ENCODE data around the gene CD52.
A peak's percentile ranks its signal among the peaks of the same experiment; 100 is the strongest.

CD52 gene

GRCh38 chr1:26354972-26355371, 37.2 kb downstream of the CD52 start:
- DNase-seq (ENCODE audit: low read depth in 2 of 2) = no peak

GRCh38 chr1:26356106-26356505, 38.3 kb downstream of the CD52 start:
- no peak for DNase-seq (ENCODE audit: low read depth in 2 of 2)

- no peak for DNase-seq (ENCODE audit: low read depth in 2 of 2)
Observed at GRCh38 chr1:26357121-26357602, 39.4 kb downstream of the CD52 start.

- peak; percentile 37 to 67 for DNase-seq (ENCODE audit: low read depth in 2 of 2)
Observed at GRCh38 chr1:26358411-26359384, 40.9 kb downstream of the CD52 start.

DNA sequence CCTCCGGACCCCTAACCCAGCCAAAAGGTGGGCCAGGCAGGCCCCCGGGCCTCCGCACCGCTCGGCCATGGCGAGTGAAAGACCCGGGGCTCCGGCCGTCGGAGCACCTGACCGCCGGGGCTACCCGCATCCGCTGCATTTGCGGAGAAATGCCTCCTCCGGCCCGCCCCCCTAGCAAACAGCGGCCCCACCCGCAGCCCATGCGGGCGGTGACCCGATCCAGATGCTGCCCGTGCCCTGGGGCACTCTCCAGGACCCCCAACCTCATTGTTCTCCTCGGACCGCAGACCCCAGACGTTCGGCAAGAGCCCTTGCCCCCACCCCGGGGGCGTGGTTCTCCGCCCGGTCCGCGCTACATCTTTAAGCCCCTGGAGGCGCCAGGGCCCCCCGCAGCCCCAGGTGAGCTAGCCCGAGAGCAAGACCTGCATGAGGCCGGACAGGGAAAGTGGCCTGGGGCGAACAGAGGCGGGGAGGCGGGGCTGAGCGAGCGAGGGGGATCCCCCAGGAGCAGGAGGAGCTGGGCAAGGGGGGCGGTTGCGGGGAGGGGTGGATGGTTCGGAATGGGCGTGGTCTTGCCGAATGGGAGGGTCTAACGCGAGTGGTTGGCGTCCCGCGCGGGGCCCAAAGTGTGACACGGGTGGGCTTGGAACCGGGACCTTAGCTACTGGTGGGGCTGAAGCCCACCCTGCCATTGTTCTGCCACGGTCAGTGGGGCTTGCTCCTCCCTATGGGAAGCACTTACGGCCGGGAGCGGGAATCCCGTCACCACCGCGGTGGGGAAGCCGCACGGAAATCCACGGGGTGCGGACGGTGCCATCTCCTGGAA, 42.4 kb downstream of the CD52 start:
- peak; percentile 33 to 34 for DNase-seq (ENCODE audit: low read depth in 2 of 2)

DNA sequence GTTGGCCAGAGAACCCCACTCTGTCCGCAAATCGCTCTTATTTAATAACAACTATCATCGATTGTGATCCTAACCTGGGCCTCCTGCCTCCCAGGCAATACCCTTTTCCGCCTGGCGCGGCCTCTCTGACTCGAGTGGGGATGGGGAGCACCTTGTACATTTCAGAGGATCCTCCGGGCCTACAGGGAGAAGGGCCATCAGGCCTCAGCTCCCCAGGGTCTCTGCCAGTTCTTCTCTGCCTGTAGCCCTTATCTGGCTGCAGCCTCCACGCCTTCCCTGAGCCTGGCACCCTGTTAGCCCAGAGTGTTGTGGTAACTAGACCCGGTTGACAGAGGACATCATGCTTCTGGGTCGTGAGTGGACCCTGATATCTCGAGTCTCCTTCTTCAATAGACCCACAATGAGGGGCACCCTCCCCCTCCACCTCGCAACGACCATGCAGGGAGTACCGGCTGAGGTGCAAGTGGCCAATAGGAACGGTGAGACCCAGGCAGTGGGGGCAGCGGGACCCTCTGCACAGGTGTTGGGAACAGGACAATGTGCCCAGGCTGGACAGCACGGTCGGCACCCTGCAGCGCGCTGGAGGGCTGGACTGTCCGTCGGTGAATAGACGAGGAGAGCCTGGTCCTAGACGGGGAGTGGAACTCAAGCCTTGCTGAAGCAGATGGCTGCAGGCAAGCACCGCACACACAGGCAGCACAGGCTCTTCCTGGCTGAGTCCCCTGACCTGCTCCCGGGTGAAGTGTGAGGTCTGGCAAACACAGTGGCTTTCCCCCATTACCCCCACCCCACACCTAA, 43.2 kb downstream of the CD52 start:
- DNase-seq (ENCODE audit: low read depth in 2 of 2) = no peak

DNA sequence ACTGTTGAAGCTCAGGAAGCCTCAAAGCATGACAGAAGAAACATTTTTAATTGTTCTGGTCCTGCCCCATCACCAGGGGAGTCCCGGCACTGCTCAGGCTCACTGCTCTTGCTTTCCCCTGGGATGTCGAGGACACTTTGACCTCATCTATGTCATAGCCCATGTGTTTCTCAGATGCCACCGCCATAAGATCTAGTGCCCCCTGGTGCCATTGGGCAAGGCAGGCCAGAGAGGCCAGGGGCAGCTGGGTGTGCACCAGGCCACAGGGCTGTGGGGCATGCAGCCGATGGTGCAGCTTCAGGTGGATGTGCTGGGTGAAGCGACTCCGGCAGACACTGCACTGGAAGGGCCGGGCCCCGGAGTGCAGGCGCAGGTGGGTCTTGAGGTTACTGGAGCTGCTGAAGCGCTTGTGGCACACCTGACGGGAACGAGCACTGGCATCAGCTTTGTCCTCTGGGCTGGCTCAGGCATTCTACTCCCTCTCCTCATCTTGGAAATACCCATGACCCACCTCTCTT, 43.9 kb downstream of the CD52 start:
- DNase-seq (ENCODE audit: low read depth in 2 of 2) = no peak

GRCh38 chr1:26362331-26362730, 44.6 kb downstream of the CD52 start:
- no peak for DNase-seq (ENCODE audit: low read depth in 2 of 2)

DNA sequence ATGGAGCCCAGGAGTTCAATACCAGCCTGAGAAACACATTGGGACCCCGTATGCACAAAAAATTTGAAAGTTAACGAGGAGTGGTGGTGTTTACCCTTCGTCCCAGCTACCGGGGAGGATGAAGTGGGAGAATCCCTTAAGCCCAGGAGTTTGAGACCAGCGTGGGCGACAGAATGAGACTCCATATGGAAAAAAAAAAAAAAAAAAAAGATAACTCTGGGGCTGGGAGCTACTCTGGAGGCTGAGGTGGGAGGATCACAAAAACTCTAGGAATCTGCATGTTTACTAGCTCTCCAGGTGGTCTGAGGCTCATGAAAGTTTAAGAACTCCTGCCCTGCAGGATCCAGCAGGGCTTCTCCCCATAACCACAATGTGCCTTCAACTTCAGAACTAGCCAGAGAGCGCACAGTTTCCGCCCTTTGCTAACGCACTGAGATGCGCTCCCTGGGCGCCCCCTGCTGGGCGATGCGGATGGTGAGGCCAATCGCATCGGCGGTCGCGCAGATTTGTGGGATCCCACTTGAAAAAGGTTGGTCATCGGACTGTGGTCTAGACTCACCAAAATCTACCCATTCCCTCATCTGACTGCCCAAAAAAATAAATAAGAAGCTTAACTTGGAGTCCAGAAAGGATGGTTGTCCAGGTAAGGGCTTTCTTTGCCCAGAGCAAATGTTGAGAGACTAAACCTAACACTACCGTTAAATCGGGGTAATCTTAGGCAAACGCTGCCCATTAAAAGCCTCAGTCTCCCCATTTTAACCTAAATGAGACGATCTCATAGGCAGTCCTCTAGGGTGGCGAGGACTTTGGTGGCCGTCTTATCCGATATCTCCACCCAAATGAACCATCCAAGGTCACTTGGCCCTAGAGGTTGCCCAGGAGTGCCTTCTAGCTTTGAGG, 46.0 kb downstream of the CD52 start:
- DNase-seq (ENCODE audit: low read depth in 2 of 2) = peak; percentile 59 to 69

- no peak for DNase-seq (ENCODE audit: low read depth in 2 of 2)
Observed at GRCh38 chr1:26364956-26365355, 47.2 kb downstream of the CD52 start.

DNA sequence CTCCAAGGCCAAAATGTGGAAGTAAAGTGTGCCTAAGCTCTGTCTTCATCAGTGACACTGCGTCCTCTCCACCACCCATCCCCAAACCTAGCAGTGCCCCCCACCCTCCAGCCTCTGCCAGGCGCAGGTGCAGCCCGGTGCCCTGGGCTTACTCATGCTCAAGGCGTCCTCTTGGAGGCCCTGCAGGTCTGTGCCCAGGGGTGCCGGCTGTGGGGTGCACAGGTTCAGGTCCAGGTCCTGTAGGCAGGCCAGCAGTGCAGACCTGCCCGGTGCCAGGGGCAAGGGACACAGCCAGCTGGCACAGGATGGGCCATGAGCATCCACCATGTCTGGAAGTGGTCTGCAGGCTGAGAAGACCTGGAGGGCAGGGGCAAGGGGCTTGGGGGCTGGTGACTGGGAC, 49.7 kb downstream of the CD52 start:
- DNase-seq (ENCODE audit: low read depth in 2 of 2) = no peak

DNA sequence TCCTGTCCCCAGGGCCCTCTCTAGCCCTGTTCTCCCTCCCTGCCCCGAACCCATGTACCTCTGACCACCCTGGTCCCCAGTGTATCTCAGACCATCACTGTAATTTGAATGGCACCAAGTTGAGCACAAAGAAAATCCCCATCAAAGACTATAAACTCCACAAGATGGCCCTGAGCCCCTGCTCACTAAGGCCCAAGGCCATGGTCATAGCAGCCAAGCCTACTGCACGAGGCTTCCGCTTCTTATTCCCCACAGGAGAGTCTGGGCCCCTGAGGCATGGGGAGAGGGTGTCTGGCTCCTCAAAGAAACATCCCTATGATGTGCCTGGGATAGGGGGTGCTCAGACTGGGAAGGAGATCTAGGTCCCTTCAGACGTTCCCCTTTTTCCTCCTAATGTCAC, 50.2 kb downstream of the CD52 start:
- DNase-seq (ENCODE audit: low read depth in 2 of 2) = no peak

- DNase-seq (ENCODE audit: low read depth in 2 of 2) = no peak
Observed at GRCh38 chr1:26368486-26368885, 50.7 kb downstream of the CD52 start.

Measured in activated CD8-positive, alpha-beta memory T cell treated with anti-CD3 and anti-CD28 coated beads for 4 hours (primary cell).